GM19397 (cell line): ENCODE results near the gene GRXCR2.
"Not testable (repeated sequence)": the region's sequence is repeated elsewhere in the genome, so short reads cannot be mapped to it uniquely, and the experiment has no call there.

ENCODE experiments used
- ATAC-seq: cut with Tn5 transposase; IDR thresholded peaks from one replicate; pipeline ENCODE4 v1.9.1; 2021; ENCODE audit warnings: mild to moderate bottlenecking, moderate library complexity; ENCODE audit not compliant: unreplicated experiment

Gene GRXCR2

GRCh38 chr5:145872914-145873313 is at the start of gene GRXCR2:
GRXCR2 (minus strand) TSS chr5:145873014; CDS start chr5:145872968, 46 bp downstream.
- ATAC-seq = no peak

- ATAC-seq = no peak
Measured at GRCh38 chr5:145922059-145922458, 49.2 kb upstream of the GRXCR2 start.

- ATAC-seq = no peak
Measured at GRCh38 chr5:145921211-145921610, 48.4 kb upstream of the GRXCR2 start.

- no peak for ATAC-seq
Measured at GRCh38 chr5:145920542-145921210, 47.9 kb upstream of the GRXCR2 start.

GRCh38 chr5:145919413-145919812 is 46.6 kb upstream of the GRXCR2 start:
- no peak for ATAC-seq

- no peak for ATAC-seq
Measured at GRCh38 chr5:145918397-145918796, 45.6 kb upstream of the GRXCR2 start.

GRCh38 chr5:145917288-145917687 is 44.5 kb upstream of the GRXCR2 start:
- ATAC-seq = no peak

GRCh38 chr5:145915970-145916638 is 43.3 kb upstream of the GRXCR2 start:
- no peak for ATAC-seq

GRCh38 chr5:145913701-145914100 is 40.9 kb upstream of the GRXCR2 start:
- ATAC-seq = no peak

GRCh38 chr5:145912594-145912993 is 39.8 kb upstream of the GRXCR2 start:
- ATAC-seq = no peak

- ATAC-seq = no peak
Measured at GRCh38 chr5:145912019-145912418, 39.2 kb upstream of the GRXCR2 start.

- no peak for ATAC-seq
Measured at GRCh38 chr5:145911164-145911563, 38.4 kb upstream of the GRXCR2 start.

GRCh38 chr5:145908206-145908960 is 35.6 kb upstream of the GRXCR2 start:
- ATAC-seq = no peak

GRCh38 chr5:145906401-145906800 is 33.6 kb upstream of the GRXCR2 start:
- no peak for ATAC-seq

GRCh38 chr5:145904743-145905142 is 31.9 kb upstream of the GRXCR2 start:
- no peak for ATAC-seq

GRCh38 chr5:145903867-145904266 is 31.1 kb upstream of the GRXCR2 start:
- ATAC-seq = no peak

- no peak for ATAC-seq
Measured at GRCh38 chr5:145903113-145903512, 30.3 kb upstream of the GRXCR2 start.

GRCh38 chr5:145902421-145902820 is 29.6 kb upstream of the GRXCR2 start:
- ATAC-seq = no peak

GRCh38 chr5:145898171-145898570 is 25.4 kb upstream of the GRXCR2 start:
- no peak for ATAC-seq

GRCh38 chr5:145891378-145891777 is 18.6 kb upstream of the GRXCR2 start:
- ATAC-seq = not testable (repeated sequence)

GRCh38 chr5:145889611-145890010 is 16.8 kb upstream of the GRXCR2 start:
- no peak for ATAC-seq
